ENCODE results near the gene SGSM1. TPM values are rescaled to one million over a fixed set of nuclear protein-coding genes. Genes with fewer than 3 reads are reported as not detected.
A peak's percentile ranks its signal among the peaks of the same experiment; 100 is the strongest.

Gene SGSM1
- 3.7 and 5.1 TPM in 2 replicates for total RNA-seq (ENCODE audit: low replicate concordance)
- long read RNA-seq, partial matches to known transcripts, result 2 of 3 reads
- long read RNA-seq, other reads (novel, unspliced or antisense), result 1 of 3 reads

- H3K27ac Mint-ChIP-seq, result peak within 1 kb of the TSS; percentile 48
- H3K36me3 Mint-ChIP-seq, result no peaks in the 10 kb centered on the region
Measured at GRCh38 chr22:24805790-24806662, at the start of gene SGSM1. Gene SGSM1 (plus strand): TSS chr22:24806211. CDS start chr22:24806326, 115 bp downstream.

GRCh38 chr22:24758164-24758799, 47.7 kb upstream of the SGSM1 start:
- Mint-ChIP-seq H3K4me1 (ENCODE audit: unreplicated experiment) (no peaks in the 10 kb centered on the region), H3K4me3 (no peak overlapping the region), H3K27me3 (no peaks in the 10 kb centered on the region), H3K36me3 (no peaks in the 10 kb centered on the region), H3K9me3 (no peaks in the 10 kb centered on the region), H3K27ac (no peak overlapping the region)
- peak; percentile 99 for TF ChIP-seq CTCF (conservative IDR thresholded peaks at IDR 0.05)
- DNase-seq (ENCODE audit: extremely low spot score, unreplicated experiment), result no peak

More at GRCh38 chr22:24805790-24806662, at the start of gene SGSM1:
- Mint-ChIP-seq H3K9me3 (no peaks in the 10 kb centered on the region), H3K4me3 (peak within 1 kb of the TSS; percentile 82), H3K27me3 (peaks cover 9% of the 10 kb centered on the region), H3K4me1 (ENCODE audit: unreplicated experiment) (peaks cover 23% of the 10 kb centered on the region)
- no peak for TF ChIP-seq CTCF (conservative IDR thresholded peaks at IDR 0.05)
- peak; percentile 88 for DNase-seq (ENCODE audit: extremely low spot score, unreplicated experiment)

GRCh38 chr22:24759765-24760164, 46.2 kb upstream of the SGSM1 start:
- TF ChIP-seq CTCF (conservative IDR thresholded peaks at IDR 0.05), result no peak
- H3K9me3 Mint-ChIP-seq, result no peaks in the 10 kb centered on the region
- H3K4me3 Mint-ChIP-seq, result no peak overlapping the region
- H3K36me3 Mint-ChIP-seq, result no peaks in the 10 kb centered on the region
- no peaks in the 10 kb centered on the region for H3K4me1 Mint-ChIP-seq (ENCODE audit: unreplicated experiment)
- no peaks in the 10 kb centered on the region for H3K27me3 Mint-ChIP-seq
- DNase-seq (ENCODE audit: extremely low spot score, unreplicated experiment), result no peak
- H3K27ac Mint-ChIP-seq, result no peak overlapping the region

- TF ChIP-seq CTCF (conservative IDR thresholded peaks at IDR 0.05), result no peak
- no peak overlapping the region for H3K27ac Mint-ChIP-seq
- DNase-seq (ENCODE audit: extremely low spot score, unreplicated experiment), result no peak
- no peaks in the 10 kb centered on the region for H3K4me1 Mint-ChIP-seq (ENCODE audit: unreplicated experiment)
- H3K36me3 Mint-ChIP-seq, result no peaks in the 10 kb centered on the region
- no peak overlapping the region for H3K4me3 Mint-ChIP-seq
- no peaks in the 10 kb centered on the region for H3K9me3 Mint-ChIP-seq
- no peaks in the 10 kb centered on the region for H3K27me3 Mint-ChIP-seq
Measured at GRCh38 chr22:24760708-24761306, 45.2 kb upstream of the SGSM1 start.

- no peak overlapping the region for H3K27ac Mint-ChIP-seq
- DNase-seq (ENCODE audit: extremely low spot score, unreplicated experiment), result no peak
- H3K27me3 Mint-ChIP-seq, result no peaks in the 10 kb centered on the region
- H3K36me3 Mint-ChIP-seq, result no peaks in the 10 kb centered on the region
- H3K9me3 Mint-ChIP-seq, result no peaks in the 10 kb centered on the region
- TF ChIP-seq CTCF (conservative IDR thresholded peaks at IDR 0.05), result no peak
- no peak overlapping the region for H3K4me3 Mint-ChIP-seq
- H3K4me1 Mint-ChIP-seq (ENCODE audit: unreplicated experiment), result no peaks in the 10 kb centered on the region
Measured at GRCh38 chr22:24761888-24762675, 43.9 kb upstream of the SGSM1 start.

All from type B pancreatic cell (in vitro differentiated cells).